ENCODE results near the gene EDIL3.

Gene EDIL3

GRCh38 chr5:84290673-84291072, 94.0 kb downstream of the EDIL3 start:
- Histone ChIP-seq H3K4me1 (ENCODE audit: control insufficient read depth in 2 of 2, insufficient read depth in 1 of 2, low read depth in 1 of 2, low read length in 2 of 2) (peaks cover 0 to 2% of the 10 kb centered on the region in 2 donors), H2AK5ac (ENCODE audit: low read depth, low read length) (no peak overlapping the region), H4K8ac (ENCODE audit: low read depth, low read length) (no peak overlapping the region), H3K23ac (ENCODE audit: low read depth, low read length, poor library complexity) (no peak overlapping the region), H3K4ac (ENCODE audit: low read length) (no peak overlapping the region), H3K4me3 (ENCODE audit: low read length in 2 of 2) (no peak overlapping the region), H3K79me1 (ENCODE audit: low read depth, low read length) (no peaks in the 10 kb centered on the region), H3K9ac (ENCODE audit: low read depth, low read length, poor library complexity) (no peak overlapping the region), H3K9me3 (replicated peaks in 1 of 2; ENCODE audit: control insufficient read depth in 2 of 2, insufficient read depth in 1 of 2, low read depth in 1 of 2, low read length in 2 of 2) (no peaks in the 10 kb centered on the region), H2BK5ac (ENCODE audit: low read length) (no peak overlapping the region), H3K27me3 (ENCODE audit: control insufficient read depth in 3 of 3, insufficient read depth in 3 of 3, low read depth in 1 of 3, low read length in 3 of 3) (no peaks in the 10 kb centered on the region), H3K27ac (replicated peaks; ENCODE audit: low read length) (no peak overlapping the region), H3K14ac (ENCODE audit: low read length) (no peak overlapping the region), H2BK12ac (ENCODE audit: low read length) (no peak overlapping the region), H2BK15ac (ENCODE audit: low read length) (no peak overlapping the region), H3K36me3 (replicated peaks in 1 of 2; ENCODE audit: control insufficient read depth in 2 of 2, insufficient read depth in 2 of 2, low read length in 2 of 2) (no peaks in the 10 kb centered on the region), H4K91ac (ENCODE audit: low read depth, low read length, poor library complexity) (no peak overlapping the region), H3K4me2 (ENCODE audit: insufficient read depth, low read length, poor library complexity, severe bottlenecking) (no peak overlapping the region), H2BK120ac (ENCODE audit: low read depth, low read length) (no peak overlapping the region), H3K18ac (ENCODE audit: low read length) (no peak overlapping the region), H2AFZ (ENCODE audit: low read length) (no peak overlapping the region)
- no peak for DNase-seq (ENCODE audit: low spot score)
- no CpG with 5 or more reads among the region's 2 CpGs for WGBS, 2 donors (ENCODE audit: extremely low coverage in 2 of 2, insufficient read length in 2 of 2, insufficient replicate concordance in 1 of 2)

GRCh38 chr5:84290161-84290560, 94.5 kb downstream of the EDIL3 start:
- no peak for DNase-seq (ENCODE audit: low spot score)
- peaks cover 0 to 2% of the 10 kb centered on the region in 2 donors for H3K4me1 ChIP-seq (ENCODE audit: control insufficient read depth in 2 of 2, insufficient read depth in 1 of 2, low read depth in 1 of 2, low read length in 2 of 2)
- H3K27ac ChIP-seq (replicated peaks; ENCODE audit: low read length), result no peak overlapping the region
- no peak overlapping the region for H3K9ac ChIP-seq (ENCODE audit: low read depth, low read length, poor library complexity)
- H2BK12ac ChIP-seq (ENCODE audit: low read length), result no peak overlapping the region
- no CpG with 5 or more reads among the region's 4 CpGs for WGBS, 2 donors (ENCODE audit: extremely low coverage in 2 of 2, insufficient read length in 2 of 2, insufficient replicate concordance in 1 of 2)
- no peak overlapping the region for H2AFZ ChIP-seq (ENCODE audit: low read length)
- no peaks in the 10 kb centered on the region for H3K79me1 ChIP-seq (ENCODE audit: low read depth, low read length)
- no peaks in the 10 kb centered on the region for H3K36me3 ChIP-seq (replicated peaks in 1 of 2; ENCODE audit: control insufficient read depth in 2 of 2, insufficient read depth in 2 of 2, low read length in 2 of 2)
- H4K8ac ChIP-seq (ENCODE audit: low read depth, low read length), result no peak overlapping the region
- no peak overlapping the region for H4K91ac ChIP-seq (ENCODE audit: low read depth, low read length, poor library complexity)
- no peak overlapping the region for H3K4ac ChIP-seq (ENCODE audit: low read length)
- no peak overlapping the region for H3K14ac ChIP-seq (ENCODE audit: low read length)
- H3K18ac ChIP-seq (ENCODE audit: low read length), result no peak overlapping the region
- H3K4me3 ChIP-seq (ENCODE audit: low read length in 2 of 2), result no peak overlapping the region
- H2BK120ac ChIP-seq (ENCODE audit: low read depth, low read length), result no peak overlapping the region
- no peak overlapping the region for H2AK5ac ChIP-seq (ENCODE audit: low read depth, low read length)
- no peak overlapping the region for H3K4me2 ChIP-seq (ENCODE audit: insufficient read depth, low read length, poor library complexity, severe bottlenecking)
- H3K27me3 ChIP-seq (ENCODE audit: control insufficient read depth in 3 of 3, insufficient read depth in 3 of 3, low read depth in 1 of 3, low read length in 3 of 3), result no peaks in the 10 kb centered on the region
- H2BK5ac ChIP-seq (ENCODE audit: low read length), result no peak overlapping the region
- no peak overlapping the region for H3K23ac ChIP-seq (ENCODE audit: low read depth, low read length, poor library complexity)
- H3K9me3 ChIP-seq (replicated peaks in 1 of 2; ENCODE audit: control insufficient read depth in 2 of 2, insufficient read depth in 1 of 2, low read depth in 1 of 2, low read length in 2 of 2), result no peaks in the 10 kb centered on the region
- no peak overlapping the region for H2BK15ac ChIP-seq (ENCODE audit: low read length)

- H3K18ac ChIP-seq (ENCODE audit: low read length), result no peak overlapping the region
- no peak for DNase-seq (ENCODE audit: low spot score)
- WGBS, 2 donors (ENCODE audit: extremely low coverage in 2 of 2, insufficient read length in 2 of 2, insufficient replicate concordance in 1 of 2), result no CpG with 5 or more reads among the region's 4 CpGs
These were observed 96.7 kb downstream of the EDIL3 start for GRCh38 chr5:84287951-84288350.

GRCh38 chr5:84286662-84287061, 98.0 kb downstream of the EDIL3 start:
- no peak overlapping the region for H3K14ac ChIP-seq (ENCODE audit: low read length)
- no peak overlapping the region for H2BK5ac ChIP-seq (ENCODE audit: low read length)
- H3K9me3 ChIP-seq (replicated peaks in 1 of 2; ENCODE audit: control insufficient read depth in 2 of 2, insufficient read depth in 1 of 2, low read depth in 1 of 2, low read length in 2 of 2), result no peaks in the 10 kb centered on the region
- H4K91ac ChIP-seq (ENCODE audit: low read depth, low read length, poor library complexity), result no peak overlapping the region
- no peaks in the 10 kb centered on the region for H3K36me3 ChIP-seq (replicated peaks in 1 of 2; ENCODE audit: control insufficient read depth in 2 of 2, insufficient read depth in 2 of 2, low read length in 2 of 2)
- no peak for DNase-seq (ENCODE audit: low spot score)
- no peak overlapping the region for H3K4ac ChIP-seq (ENCODE audit: low read length)
- H3K27me3 ChIP-seq (ENCODE audit: control insufficient read depth in 3 of 3, insufficient read depth in 3 of 3, low read depth in 1 of 3, low read length in 3 of 3), result no peaks in the 10 kb centered on the region
- no peak overlapping the region for H3K9ac ChIP-seq (ENCODE audit: low read depth, low read length, poor library complexity)
- no peak overlapping the region for H3K27ac ChIP-seq (replicated peaks; ENCODE audit: low read length)
- H3K79me1 ChIP-seq (ENCODE audit: low read depth, low read length), result no peaks in the 10 kb centered on the region
- H2BK15ac ChIP-seq (ENCODE audit: low read length), result no peak overlapping the region
- H3K23ac ChIP-seq (ENCODE audit: low read depth, low read length, poor library complexity), result no peak overlapping the region
- H2AK5ac ChIP-seq (ENCODE audit: low read depth, low read length), result no peak overlapping the region
- no peak overlapping the region for H4K8ac ChIP-seq (ENCODE audit: low read depth, low read length)
- no peak overlapping the region for H2AFZ ChIP-seq (ENCODE audit: low read length)
- H2BK120ac ChIP-seq (ENCODE audit: low read depth, low read length), result no peak overlapping the region
- H3K18ac ChIP-seq (ENCODE audit: low read length), result no peak overlapping the region
- no peak overlapping the region for H3K4me2 ChIP-seq (ENCODE audit: insufficient read depth, low read length, poor library complexity, severe bottlenecking)
- H3K4me3 ChIP-seq (ENCODE audit: low read length in 2 of 2), result no peak overlapping the region
- no peak overlapping the region for H2BK12ac ChIP-seq (ENCODE audit: low read length)
- peaks cover 0 to 2% of the 10 kb centered on the region in 2 donors for H3K4me1 ChIP-seq (ENCODE audit: control insufficient read depth in 2 of 2, insufficient read depth in 1 of 2, low read depth in 1 of 2, low read length in 2 of 2)

More at GRCh38 chr5:84287951-84288350, 96.7 kb downstream of the EDIL3 start:
- Histone ChIP-seq H2BK12ac (ENCODE audit: low read length) (no peak overlapping the region), H3K27ac (replicated peaks; ENCODE audit: low read length) (no peak overlapping the region), H3K27me3 (ENCODE audit: control insufficient read depth in 3 of 3, insufficient read depth in 3 of 3, low read depth in 1 of 3, low read length in 3 of 3) (no peaks in the 10 kb centered on the region), H2BK5ac (ENCODE audit: low read length) (no peak overlapping the region), H3K4me1 (ENCODE audit: control insufficient read depth in 2 of 2, insufficient read depth in 1 of 2, low read depth in 1 of 2, low read length in 2 of 2) (peaks cover 0 to 2% of the 10 kb centered on the region in 2 donors), H3K23ac (ENCODE audit: low read depth, low read length, poor library complexity) (no peak overlapping the region), H3K79me1 (ENCODE audit: low read depth, low read length) (no peaks in the 10 kb centered on the region), H3K9me3 (replicated peaks in 1 of 2; ENCODE audit: control insufficient read depth in 2 of 2, insufficient read depth in 1 of 2, low read depth in 1 of 2, low read length in 2 of 2) (no peaks in the 10 kb centered on the region), H4K8ac (ENCODE audit: low read depth, low read length) (no peak overlapping the region), H2AFZ (ENCODE audit: low read length) (no peak overlapping the region), H2AK5ac (ENCODE audit: low read depth, low read length) (no peak overlapping the region), H2BK15ac (ENCODE audit: low read length) (no peak overlapping the region), H2BK120ac (ENCODE audit: low read depth, low read length) (no peak overlapping the region), H3K14ac (ENCODE audit: low read length) (no peak overlapping the region), H3K4me2 (ENCODE audit: insufficient read depth, low read length, poor library complexity, severe bottlenecking) (no peak overlapping the region), H3K4me3 (ENCODE audit: low read length in 2 of 2) (no peak overlapping the region), H3K36me3 (replicated peaks in 1 of 2; ENCODE audit: control insufficient read depth in 2 of 2, insufficient read depth in 2 of 2, low read length in 2 of 2) (no peaks in the 10 kb centered on the region), H3K4ac (ENCODE audit: low read length) (no peak overlapping the region), H4K91ac (ENCODE audit: low read depth, low read length, poor library complexity) (no peak overlapping the region), H3K9ac (ENCODE audit: low read depth, low read length, poor library complexity) (no peak overlapping the region)

All from neuronal stem cell (in vitro differentiated cells).